ENCODE data around the gene LRFN4. TPM values are rescaled to one million over a fixed set of nuclear protein-coding genes. Genes with fewer than 3 reads are reported as not detected.

The LRFN4 gene
- total and polyA plus RNA-seq, 4 donors: 0.75 to 3.4 (median 1.5) TPM; not detected in 1

- TF ChIP-seq, protein P1, sequence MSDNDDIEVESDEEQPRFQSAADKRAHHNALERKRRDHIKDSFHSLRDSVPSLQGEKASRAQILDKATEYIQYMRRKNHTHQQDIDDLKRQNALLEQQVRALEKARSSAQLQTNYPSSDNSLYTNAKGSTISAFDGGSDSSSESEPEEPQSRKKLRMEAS (IDR thresholded peaks at IDR 0.05): no peak
- no peak for TF ChIP-seq RAD21 (IDR thresholded peaks at IDR 0.05)
Observed at GRCh38 chr11:66866007-66866406, 9.1 kb downstream of the LRFN4 start (continued).

DNA sequence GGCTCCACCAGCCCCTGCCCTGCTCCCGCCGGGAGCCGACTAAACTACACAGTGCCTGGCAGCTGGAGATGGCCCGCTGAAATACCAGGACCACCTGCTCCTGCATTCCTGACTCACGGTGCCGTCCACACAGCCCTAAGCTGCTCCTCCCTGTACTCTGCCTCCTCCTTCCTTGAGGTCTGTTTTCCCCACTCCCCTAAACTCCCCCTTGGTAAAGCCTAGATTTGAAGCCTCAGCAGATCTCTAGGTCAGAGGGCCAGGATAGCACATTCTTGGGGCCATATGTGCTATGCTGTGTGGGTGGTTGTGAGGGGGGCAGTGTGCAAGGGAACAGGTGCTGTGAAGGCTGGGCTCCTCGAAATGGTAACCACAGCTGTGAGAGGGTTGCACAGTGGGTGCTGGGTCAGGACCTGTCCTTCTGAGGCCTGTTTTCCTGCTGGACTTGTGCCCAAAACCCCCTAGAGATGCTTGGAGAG is 9.7 kb downstream of the LRFN4 start:
- H3K4me1 ChIP-seq (ENCODE audit: control insufficient read depth in 4 of 4, insufficient read depth in 4 of 4, low read length in 3 of 4): peaks cover 0 to 9% (median 2%) of the 10 kb centered on the region in 4 donors
- no peak overlapping the region for H3K4me3 ChIP-seq (ENCODE audit: low read depth in 1 of 3, low read length in 3 of 3)
- DNase-seq (ENCODE audit: low spot score): no peak
- no peak for TF ChIP-seq JUND (IDR thresholded peaks at IDR 0.05)
- no peak for TF ChIP-seq EGR1 (IDR thresholded peaks at IDR 0.05; ENCODE audit: low read depth in 2 of 2)
- no peak for TF ChIP-seq RAD21 (IDR thresholded peaks at IDR 0.05)
- TF ChIP-seq, protein P2, sequence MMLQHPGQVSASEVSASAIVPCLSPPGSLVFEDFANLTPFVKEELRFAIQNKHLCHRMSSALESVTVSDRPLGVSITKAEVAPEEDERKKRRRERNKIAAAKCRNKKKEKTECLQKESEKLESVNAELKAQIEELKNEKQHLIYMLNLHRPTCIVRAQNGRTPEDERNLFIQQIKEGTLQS (IDR thresholded peaks at IDR 0.05): no peak
- TF ChIP-seq SP1 (IDR thresholded peaks at IDR 0.05): no peak
- TF ChIP-seq HNF4G (IDR thresholded peaks at IDR 0.05): no peak
- no peak for TF ChIP-seq HNF4A (conservative IDR thresholded peaks at IDR 0.05)
- no peak for TF ChIP-seq FOXA1 (IDR thresholded peaks at IDR 0.05)
- TF ChIP-seq GABPA (IDR thresholded peaks at IDR 0.05 in 1 of 2, conservative IDR thresholded peaks at IDR 0.05 in 1 of 2): no peak
- no peak for TF ChIP-seq TAF1 (conservative IDR thresholded peaks at IDR 0.05)
- TF ChIP-seq NR2F2 (IDR thresholded peaks at IDR 0.05): no peak
- no peak for TF ChIP-seq REST (IDR thresholded peaks at IDR 0.05)
- H3K27me3 ChIP-seq (ENCODE audit: control insufficient read depth in 4 of 4, insufficient read depth in 4 of 4, low read length in 3 of 4): no peaks in the 10 kb centered on the region
- H3K9ac ChIP-seq (ENCODE audit: low read depth in 1 of 2, low read length in 2 of 2): no peak overlapping the region
- no peak overlapping the region for H3K27ac ChIP-seq (ENCODE audit: low read depth in 1 of 2, low read length in 2 of 2)
- WGBS: 96% methylated on average over 7 of the region's 7 CpGs
- H3K36me3 ChIP-seq (ENCODE audit: control insufficient read depth in 4 of 4, insufficient read depth in 3 of 4, low read depth in 1 of 4, low read length in 3 of 4): peaks cover 20 to 60% (median 39%) of the 10 kb centered on the region in 4 donors
- no peaks in the 10 kb centered on the region for H3K9me3 ChIP-seq (ENCODE audit: control insufficient read depth in 4 of 4, low read length in 3 of 4)

DNA sequence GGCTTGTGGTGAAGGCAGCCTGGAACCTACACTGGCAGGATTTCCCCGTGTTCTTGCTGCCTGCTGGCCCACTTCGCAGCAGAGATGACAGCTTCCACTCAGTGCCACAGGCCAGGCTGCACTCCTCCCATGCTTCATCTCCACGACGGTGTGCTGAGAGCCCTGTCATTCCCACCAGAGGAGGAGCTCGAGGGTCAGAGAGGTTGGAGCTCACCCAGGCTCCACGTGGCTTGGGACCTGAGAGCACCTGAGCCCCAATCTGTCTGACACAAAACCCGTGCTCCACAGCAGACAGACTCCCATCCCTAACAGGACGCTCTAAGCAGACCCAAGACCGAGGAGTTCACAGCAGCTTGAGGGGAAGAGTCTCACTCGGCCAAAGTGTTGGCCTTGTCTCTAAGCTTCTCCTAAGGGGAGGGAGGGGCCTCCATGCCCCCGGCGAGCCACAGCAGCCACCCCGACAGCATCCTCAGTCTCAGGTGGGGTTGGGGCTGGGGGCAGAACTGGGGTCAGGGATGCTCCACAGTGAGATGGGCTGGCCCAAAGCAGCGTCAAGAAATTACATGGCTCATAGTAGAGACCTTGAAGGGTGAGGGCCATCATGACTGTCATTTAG is 10.7 kb downstream of the LRFN4 start:
- H3K27ac ChIP-seq (ENCODE audit: low read depth in 1 of 2, low read length in 2 of 2): no peak overlapping the region
- 78% methylated on average over 14 of the region's 14 CpGs for WGBS
- H3K4me1 ChIP-seq (ENCODE audit: control insufficient read depth in 4 of 4, insufficient read depth in 4 of 4, low read length in 3 of 4): peaks cover 0 to 9% (median 2%) of the 10 kb centered on the region in 4 donors
- H3K9me3 ChIP-seq (ENCODE audit: control insufficient read depth in 4 of 4, low read length in 3 of 4): no peaks in the 10 kb centered on the region
- H3K4me3 ChIP-seq (ENCODE audit: low read depth in 1 of 3, low read length in 3 of 3): no peak overlapping the region
- H3K9ac ChIP-seq (ENCODE audit: low read depth in 1 of 2, low read length in 2 of 2): no peak overlapping the region
- TF ChIP-seq RAD21 (IDR thresholded peaks at IDR 0.05) (peak in 1 of 2 donors; percentile 50), CTCF (IDR thresholded peaks at IDR 0.05; ENCODE audit: low read depth, low read length, missing input control) (peak; percentile 1), JUND (IDR thresholded peaks at IDR 0.05) (no peak)
- TF ChIP-seq, protein P3, sequence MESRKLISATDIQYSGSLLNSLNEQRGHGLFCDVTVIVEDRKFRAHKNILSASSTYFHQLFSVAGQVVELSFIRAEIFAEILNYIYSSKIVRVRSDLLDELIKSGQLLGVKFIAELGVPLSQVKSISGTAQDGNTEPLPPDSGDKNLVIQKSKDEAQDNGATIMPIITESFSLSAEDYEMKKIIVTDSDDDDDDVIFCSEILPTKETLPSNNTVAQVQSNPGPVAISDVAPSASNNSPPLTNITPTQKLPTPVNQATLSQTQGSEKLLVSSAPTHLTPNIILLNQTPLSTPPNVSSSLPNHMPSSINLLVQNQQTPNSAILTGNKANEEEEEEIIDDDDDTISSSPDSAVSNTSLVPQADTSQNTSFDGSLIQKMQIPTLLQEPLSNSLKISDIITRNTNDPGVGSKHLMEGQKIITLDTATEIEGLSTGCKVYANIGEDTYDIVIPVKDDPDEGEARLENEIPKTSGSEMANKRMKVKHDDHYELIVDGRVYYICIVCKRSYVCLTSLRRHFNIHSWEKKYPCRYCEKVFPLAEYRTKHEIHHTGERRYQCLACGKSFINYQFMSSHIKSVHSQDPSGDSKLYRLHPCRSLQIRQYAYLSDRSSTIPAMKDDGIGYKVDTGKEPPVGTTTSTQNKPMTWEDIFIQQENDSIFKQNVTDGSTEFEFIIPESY (IDR thresholded peaks at IDR 0.05): no peak
- H3K36me3 ChIP-seq (ENCODE audit: control insufficient read depth in 4 of 4, insufficient read depth in 3 of 4, low read depth in 1 of 4, low read length in 3 of 4): peaks cover 16 to 50% (median 40%) of the 10 kb centered on the region in 4 donors
- DNase-seq (ENCODE audit: low spot score): no peak
- H3K27me3 ChIP-seq (ENCODE audit: control insufficient read depth in 4 of 4, insufficient read depth in 4 of 4, low read length in 3 of 4): no peaks in the 10 kb centered on the region

All from liver (tissue), 9 donors.